Measurements from ENCODE around the gene FAM236B. TPM values are rescaled to one million over a fixed set of nuclear protein-coding genes. Genes with fewer than 3 reads are reported as not detected.
"Not testable (repeated sequence)": the region's sequence is repeated elsewhere in the genome, so short reads cannot be mapped to it uniquely, and the experiment has no call there.

FAM236B gene
- not detected in 2 replicates for total RNA-seq

GRCh38 chrX:72782560-72782959, at the start of gene FAM236B:
TSS of gene FAM236B (minus strand) at chrX:72782660. CDS start at chrX:72782560, 100 bp downstream.
- DNase-seq (ENCODE audit: extremely low read depth, low read depth, low spot score) = not testable (repeated sequence)

DNA sequence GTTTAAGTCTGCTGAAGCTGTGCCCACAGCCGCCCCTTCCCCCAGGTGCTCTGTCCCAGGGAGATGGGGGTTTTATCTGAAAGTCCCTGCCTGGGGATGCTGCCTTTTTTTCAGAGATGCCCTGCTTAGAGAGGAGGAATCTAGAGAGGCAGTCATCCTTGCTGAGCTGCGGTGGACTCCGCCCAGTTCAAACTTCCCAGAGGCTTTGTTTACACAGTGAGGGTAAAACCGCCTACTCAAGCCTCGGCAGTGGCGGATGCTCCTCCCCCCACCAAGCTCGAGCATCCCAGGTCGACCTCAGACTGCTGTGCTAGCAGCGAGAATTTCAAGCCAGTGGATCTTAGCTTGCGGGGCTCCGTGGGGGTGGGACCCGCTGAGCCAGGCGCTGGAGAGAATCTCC, 48.2 kb upstream of the FAM236B start:
- not testable (repeated sequence) for DNase-seq (ENCODE audit: extremely low read depth, low read depth, low spot score)

- DNase-seq (ENCODE audit: extremely low read depth, low read depth, low spot score) = not testable (repeated sequence)
These were observed 25.6 kb upstream of the FAM236B start, which contains the start of gene FAM236D for GRCh38 chrX:72808110-72808509. TSS of gene FAM236D (minus strand) at chrX:72808210. CDS start at chrX:72808110, 100 bp downstream.

- not testable (repeated sequence) for DNase-seq (ENCODE audit: extremely low read depth, low read depth, low spot score)
These were observed 7.9 kb upstream of the FAM236B start for GRCh38 chrX:72790390-72790789.

DNA sequence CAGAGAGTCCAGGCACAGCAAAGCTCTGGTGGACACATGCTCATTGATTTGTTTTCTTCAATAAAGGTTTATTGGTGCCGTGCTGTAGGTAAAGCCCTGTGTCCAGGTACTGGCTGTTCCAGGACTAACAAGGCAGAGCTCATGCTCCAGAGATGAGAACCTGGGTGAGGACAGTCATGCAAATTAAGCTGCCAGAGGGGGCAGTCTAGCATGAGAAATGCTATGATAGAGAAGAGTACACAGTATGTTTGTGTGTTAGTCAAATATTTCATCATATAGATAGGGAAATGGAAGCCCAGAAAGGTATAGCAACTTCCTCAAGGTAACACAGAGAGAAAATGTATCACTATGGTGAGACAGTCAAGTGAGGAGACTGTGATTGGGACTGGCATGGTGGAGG, 5.7 kb upstream of the FAM236B start:
- not testable (repeated sequence) for DNase-seq (ENCODE audit: extremely low read depth, low read depth, low spot score)

- DNase-seq (ENCODE audit: extremely low read depth, low read depth, low spot score) = not testable (repeated sequence)
These were observed 1.5 kb upstream of the FAM236B start for GRCh38 chrX:72783964-72784363.

DNA sequence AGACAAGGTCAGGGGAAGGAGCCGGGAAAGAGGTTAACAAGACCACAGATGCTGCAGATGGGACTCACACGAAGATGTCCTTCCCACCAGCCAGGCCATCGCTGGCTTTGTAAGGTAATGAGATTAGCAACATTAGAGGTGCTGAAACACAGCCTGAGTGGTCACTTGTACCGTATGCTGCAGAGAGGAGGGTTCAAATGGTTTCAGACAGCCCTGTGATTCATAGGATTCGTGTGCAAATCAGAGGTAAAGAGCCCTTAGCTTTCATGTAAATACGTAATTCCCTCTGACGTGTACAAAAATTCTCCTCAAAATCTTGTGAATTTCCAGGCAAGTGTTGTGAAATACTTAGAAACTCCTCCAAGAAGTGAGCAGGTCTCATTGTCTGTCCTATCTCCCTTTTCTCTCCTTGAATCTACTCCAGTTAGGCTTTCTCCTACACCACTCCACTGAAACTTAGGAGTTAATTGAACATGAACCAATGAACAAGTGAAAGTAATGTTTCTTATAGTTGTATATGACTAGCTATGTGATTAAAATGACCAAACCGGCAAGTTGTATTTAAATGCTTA, 991 bp upstream of the FAM236B start:
- not testable (repeated sequence) for DNase-seq (ENCODE audit: extremely low read depth, low read depth, low spot score)

- DNase-seq (ENCODE audit: extremely low read depth, low read depth, low spot score) = not testable (repeated sequence)
These were observed 4.3 kb downstream of the FAM236B start for GRCh38 chrX:72778146-72778545.

DNA sequence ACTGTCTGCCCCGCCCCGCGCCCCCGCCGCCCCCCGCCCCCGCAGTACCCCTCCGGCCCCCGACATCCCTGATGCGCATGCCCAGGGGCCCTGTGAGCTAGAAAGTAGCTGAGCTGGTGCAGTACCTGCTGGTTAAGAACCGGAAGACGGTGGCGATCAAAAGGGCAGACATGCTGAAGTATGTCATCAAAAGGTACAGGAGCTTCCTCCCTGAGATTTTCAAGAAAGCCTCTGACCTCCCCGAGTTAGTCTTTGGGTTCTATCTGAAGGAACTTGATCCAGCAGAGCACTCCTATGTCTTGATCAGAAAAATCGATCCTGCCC, 5.0 kb downstream of the FAM236B start:
- not testable (repeated sequence) for DNase-seq (ENCODE audit: extremely low read depth, low read depth, low spot score)

DNA sequence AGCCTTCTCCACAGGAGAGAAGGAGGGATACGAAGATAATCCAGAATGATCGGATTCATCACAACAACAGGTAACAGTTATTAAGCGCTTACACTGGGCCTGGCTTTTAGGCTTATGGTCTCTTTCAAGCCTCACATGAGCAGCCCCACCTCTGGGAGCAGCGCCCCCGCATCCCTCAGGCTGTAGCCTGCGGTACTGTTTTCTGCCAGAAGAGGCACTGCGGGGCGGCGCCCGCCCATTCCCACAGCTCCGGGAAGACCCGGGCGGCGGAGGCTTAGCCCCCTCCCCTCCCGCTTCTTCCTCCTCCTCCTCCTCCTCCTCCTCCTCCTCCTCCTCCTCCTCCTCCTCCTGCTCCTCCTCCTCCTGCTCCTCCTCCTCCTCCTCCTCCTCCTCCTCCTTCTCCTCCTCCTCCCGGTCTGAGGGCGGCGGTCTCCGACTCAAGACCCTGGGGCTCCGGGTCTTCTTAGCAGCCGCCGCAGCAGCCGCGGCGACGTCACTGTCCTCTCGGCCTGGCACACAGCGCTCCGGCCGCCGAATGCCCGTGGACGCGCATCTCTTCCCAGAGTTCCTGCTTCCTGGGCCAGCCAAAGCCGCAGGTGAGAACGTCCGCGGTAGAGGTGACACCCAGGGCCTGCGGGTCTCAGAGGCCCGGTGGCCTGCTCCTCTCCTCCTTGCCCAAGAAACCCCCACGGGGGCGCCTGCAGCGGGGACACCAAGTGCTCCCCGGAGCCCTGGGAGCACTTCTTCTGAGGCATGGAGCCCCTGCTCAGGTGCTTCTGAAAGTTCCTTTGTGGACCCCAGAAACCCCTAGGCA, 5.6 kb downstream of the FAM236B start, which contains the start of gene DMRTC1B:
Gene DMRTC1B, plus strand, starts transcription at position 238 of the 814 bp plus-strand sequence. CDS start 68,246 bp downstream, outside the sequence.
- DNase-seq (ENCODE audit: extremely low read depth, low read depth, low spot score) = not testable (repeated sequence)

DNA sequence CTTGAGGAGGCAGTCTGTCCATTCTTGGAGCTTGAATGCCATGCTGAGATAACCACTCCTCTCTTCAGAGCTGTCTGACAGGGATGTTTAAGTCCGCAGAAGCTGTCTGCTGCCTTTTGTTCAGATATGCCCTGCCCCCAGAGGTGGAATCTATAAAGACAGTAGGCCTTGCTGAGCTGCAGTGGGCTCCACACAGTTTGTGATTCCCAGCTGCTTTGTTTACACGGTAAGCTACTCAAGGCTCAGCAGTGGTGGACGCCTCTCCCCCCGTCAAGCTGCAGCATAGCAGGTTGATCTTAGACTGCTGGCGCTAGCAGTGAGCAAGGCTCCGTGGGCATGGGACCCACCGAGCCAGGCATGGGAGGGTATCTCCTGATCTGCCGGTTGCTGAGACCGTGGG, 22.0 kb downstream of the FAM236B start:
- not testable (repeated sequence) for DNase-seq (ENCODE audit: extremely low read depth, low read depth, low spot score)

GRCh38 chrX:72748545-72748944, 33.9 kb downstream of the FAM236B start:
- not testable (repeated sequence) for DNase-seq (ENCODE audit: extremely low read depth, low read depth, low spot score)

- not testable (repeated sequence) for DNase-seq (ENCODE audit: extremely low read depth, low read depth, low spot score)
These were observed 36.9 kb downstream of the FAM236B start for GRCh38 chrX:72745546-72745945.

DNA sequence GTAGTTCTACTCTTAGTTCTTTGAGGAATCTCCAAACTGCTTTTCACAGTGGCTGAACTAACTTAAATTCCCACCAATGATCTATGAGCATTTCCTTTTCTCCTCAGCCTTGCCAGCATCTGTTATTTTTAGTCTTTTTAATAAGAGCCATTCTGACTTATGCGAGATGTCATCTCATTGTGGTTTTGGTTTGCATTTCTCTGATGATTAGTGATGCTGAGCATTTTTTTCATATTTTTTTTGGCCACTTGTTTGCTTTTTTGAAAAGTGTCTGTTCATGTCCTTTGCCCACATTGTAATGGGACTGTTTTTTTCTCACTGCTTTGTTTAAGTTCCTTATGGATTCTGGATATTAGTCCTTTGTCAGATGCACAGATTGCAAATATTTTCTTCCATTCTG, 46.9 kb downstream of the FAM236B start:
- no peak for DNase-seq (ENCODE audit: extremely low read depth, low read depth, low spot score)

GRCh38 chrX:72733636-72734035, 48.8 kb downstream of the FAM236B start:
- DNase-seq (ENCODE audit: extremely low read depth, low read depth, low spot score) = not testable (repeated sequence)

Other genes starting within 250 kb of the FAM236B start
- gene HDAC8, start 209.8 kb downstream of the FAM236B start, total RNA-seq = 27.2 and 33.0 TPM in 2 replicates
- gene PHKA1, start 68.4 kb downstream of the FAM236B start, total RNA-seq = 3.4 and 3.7 TPM in 2 replicates
- not detected in 2 replicates for gene DMRTC1B, start 5.8 kb downstream of the FAM236B start, total RNA-seq
- gene FAM236D, start 25.6 kb upstream of the FAM236B start, total RNA-seq = not detected in 2 replicates
- gene FAM236C, start 130.0 kb upstream of the FAM236B start, total RNA-seq = not detected in 2 replicates
- not detected in 2 replicates for gene FAM236A, start 155.5 kb upstream of the FAM236B start, total RNA-seq
- gene DMRTC1, start 161.2 kb upstream of the FAM236B start, total RNA-seq = not detected in 2 replicates
- not detected in 2 replicates for gene PABPC1L2B, start 220.3 kb upstream of the FAM236B start, total RNA-seq